RPMI7951 (cell line): ENCODE data around the gene RRP7A. TPM values are rescaled to one million over a fixed set of nuclear protein-coding genes. Genes with fewer than 3 reads are reported as not detected.
"Not testable (repeated sequence)": the region's sequence is repeated elsewhere in the genome, so short reads cannot be mapped to it uniquely, and the experiment has no call there.

Experiments used
- DNase-seq: peaks from one replicate; pipeline ENCODE4 v3.0.0-alpha.2; 2012; ENCODE audit warnings: low read depth
- total RNA-seq: library from RNA; depleted of rRNA; stranded (reverse); fragments of >200 nt; shearing (Covaris generic); gene quantifications from 2 replicates; pipeline ENCODE4 v1.2.3, GENCODE V29; 2014; rRNA removed

The RRP7A gene
- total RNA-seq, 1 experiment from 2014 or later = 18.6 TPM

- DNase-seq = not testable (repeated sequence)
These were observed 19.8 kb downstream of the RRP7A start for GRCh38 chr22:42499773-42500160.

- peak; percentile 33 for DNase-seq
These were observed 24.0 kb downstream of the RRP7A start for GRCh38 chr22:42495533-42496141.

GRCh38 chr22:42493393-42493792, 26.2 kb downstream of the RRP7A start:
- DNase-seq = no peak

GRCh38 chr22:42492323-42492690, 27.3 kb downstream of the RRP7A start:
- no peak for DNase-seq

- no peak for DNase-seq
These were observed 29.3 kb downstream of the RRP7A start for GRCh38 chr22:42490243-42490832.

GRCh38 chr22:42489000-42489399, 30.6 kb downstream of the RRP7A start:
- no peak for DNase-seq

- DNase-seq = no peak
These were observed 35.1 kb downstream of the RRP7A start for GRCh38 chr22:42484506-42484905.

GRCh38 chr22:42483610-42484223, 35.9 kb downstream of the RRP7A start:
- DNase-seq = not testable (repeated sequence)

GRCh38 chr22:42475122-42475521, 44.5 kb downstream of the RRP7A start:
- DNase-seq = no peak

- peak; percentile 60 for DNase-seq
These were observed 46.0 kb downstream of the RRP7A start for GRCh38 chr22:42473484-42474193.

- no peak for DNase-seq
These were observed 46.9 kb downstream of the RRP7A start for GRCh38 chr22:42472671-42473070.

- no peak for DNase-seq
These were observed 48.2 kb downstream of the RRP7A start for GRCh38 chr22:42471441-42471840.

GRCh38 chr22:42470366-42471082, 49.1 kb downstream of the RRP7A start:
- DNase-seq = no peak

GRCh38 chr22:42468841-42469240, 50.8 kb downstream of the RRP7A start:
- DNase-seq = peak; percentile 67

- DNase-seq = no peak
These were observed 57.6 kb downstream of the RRP7A start for GRCh38 chr22:42462016-42462415.

- DNase-seq = no peak
These were observed 58.1 kb downstream of the RRP7A start for GRCh38 chr22:42461511-42461910.

Other genes starting within 250 kb of the RRP7A start
- gene TCF20, start 249.1 kb downstream of the RRP7A start, total RNA-seq = 12.5 and 13.9 TPM in 2 replicates
- gene NFAM1, start 87.4 kb downstream of the RRP7A start, total RNA-seq = not detected in 2 replicates
- 2.2 and 2.5 TPM in 2 replicates for gene SERHL2, start 34.2 kb upstream of the RRP7A start, total RNA-seq
- 20.7 and 23.1 TPM in 2 replicates for gene POLDIP3, start 95.1 kb upstream of the RRP7A start, total RNA-seq
- gene ATP5MGL, start 120.8 kb upstream of the RRP7A start, total RNA-seq = not detected in 2 replicates
- 65.2 and 65.6 TPM in 2 replicates for gene CYB5R3, start 129.6 kb upstream of the RRP7A start, total RNA-seq
- gene A4GALT, start 201.1 kb upstream of the RRP7A start, total RNA-seq = 3.2 and 3.9 TPM in 2 replicates